OCI-LY3 (cell line): Measurements from ENCODE around the gene PRAMEF6.
"Not testable (repeated sequence)": the region's sequence is repeated elsewhere in the genome, so short reads cannot be mapped to it uniquely, and the experiment has no call there.

Experiments used
- EZH2phosphoT487 ChIP-seq: fragments of 200-600 bp; shearing (Covaris generic); IDR thresholded peaks from 2 replicates; pipeline ENCODE4 v1.6.1; 2018; ENCODE audit warnings: antibody characterized with exemption, mixed run types, low read depth
- TF ChIP-seq, protein P1 (sequence below): fragments of 200-600, 300-600 bp; sonication (generic); IDR thresholded peaks from 2 replicates; pipeline ENCODE4 v1.5.1; 2014; ENCODE audit warnings: antibody characterized with exemption, low read length, low read depth

DNA sequence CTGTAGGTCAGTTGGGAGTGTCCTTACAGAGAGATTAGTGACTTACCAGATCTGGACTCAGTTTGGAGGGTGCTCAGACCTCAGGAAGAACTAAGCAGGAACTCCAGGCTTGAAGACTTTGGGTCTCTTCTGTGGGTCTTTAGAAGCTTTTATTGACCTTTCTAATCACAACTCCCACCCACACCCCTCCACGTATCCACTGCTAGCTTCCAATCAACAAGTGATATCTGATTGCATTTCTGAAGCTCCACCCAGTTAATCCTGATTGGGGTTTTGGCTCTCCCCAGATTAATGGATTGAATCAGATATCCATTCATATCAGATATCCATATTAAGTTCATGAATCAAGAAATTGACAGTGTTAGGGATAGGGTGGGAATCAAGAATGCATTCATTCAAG is 49.2 kb downstream of the PRAMEF6 start, which contains the start of gene PRAMEF10:
- TF ChIP-seq, protein P1, sequence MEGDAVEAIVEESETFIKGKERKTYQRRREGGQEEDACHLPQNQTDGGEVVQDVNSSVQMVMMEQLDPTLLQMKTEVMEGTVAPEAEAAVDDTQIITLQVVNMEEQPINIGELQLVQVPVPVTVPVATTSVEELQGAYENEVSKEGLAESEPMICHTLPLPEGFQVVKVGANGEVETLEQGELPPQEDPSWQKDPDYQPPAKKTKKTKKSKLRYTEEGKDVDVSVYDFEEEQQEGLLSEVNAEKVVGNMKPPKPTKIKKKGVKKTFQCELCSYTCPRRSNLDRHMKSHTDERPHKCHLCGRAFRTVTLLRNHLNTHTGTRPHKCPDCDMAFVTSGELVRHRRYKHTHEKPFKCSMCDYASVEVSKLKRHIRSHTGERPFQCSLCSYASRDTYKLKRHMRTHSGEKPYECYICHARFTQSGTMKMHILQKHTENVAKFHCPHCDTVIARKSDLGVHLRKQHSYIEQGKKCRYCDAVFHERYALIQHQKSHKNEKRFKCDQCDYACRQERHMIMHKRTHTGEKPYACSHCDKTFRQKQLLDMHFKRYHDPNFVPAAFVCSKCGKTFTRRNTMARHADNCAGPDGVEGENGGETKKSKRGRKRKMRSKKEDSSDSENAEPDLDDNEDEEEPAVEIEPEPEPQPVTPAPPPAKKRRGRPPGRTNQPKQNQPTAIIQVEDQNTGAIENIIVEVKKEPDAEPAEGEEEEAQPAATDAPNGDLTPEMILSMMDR = not testable (repeated sequence)
- not testable (repeated sequence) for TF ChIP-seq EZH2phosphoT487
